Gastrocnemius medialis (tissue), 4 donors: Measurements from ENCODE around the gene GDPD5. TPM values are rescaled to one million over a fixed set of nuclear protein-coding genes. Genes with fewer than 3 reads are reported as not detected.

Experiments
- ATAC-seq, 2 donors: fragments of 150-250 bp; one replicate each; pipeline ENCODE4 v1.9.1; 2016
- DNase-seq, 2 donors: peaks; one replicate each; pipeline ENCODE4 v3.0.0-alpha.2; 2019
- H3K27ac ChIP-seq, 4 donors: fragments of 200-600 bp; sonication (generic); 1 replicate in 1 of 4; 2 replicates in 3 of 4; pipeline ENCODE4 v1.5.1; 2016 to 2018; ENCODE audit warnings: mild to moderate bottlenecking in 2 of 4, moderate library complexity in 1 of 4
- H3K27me3 ChIP-seq, 3 donors: fragments of 200-600 bp; sonication (generic) in 2 of 3; 1 replicate in 1 of 3; 2 replicates in 2 of 3; pipeline versions ENCODE4 v1.5.1 to v1.6.0; 2016 to 2019; ENCODE audit warnings: mild to moderate bottlenecking in 1 of 3, moderate library complexity in 1 of 3
- H3K36me3 ChIP-seq, 2 donors: fragments of 200-600 bp; sonication (generic) in 1 of 2; one replicate each; pipeline ENCODE4 v1.5.1; 2017 to 2018
- H3K4me1 ChIP-seq, 2 donors: fragments of 200-600 bp; sonication (generic) in 1 of 2; one replicate each; pipeline ENCODE4 v1.5.1; 2016 to 2017; ENCODE audit warnings: mild to moderate bottlenecking in 2 of 2
- H3K4me3 ChIP-seq, 4 donors: fragments of 200-600 bp; sonication (generic) in 3 of 4; 1 replicate in 1 of 4; 2 replicates in 3 of 4; pipeline ENCODE4 v1.5.1; 2016 to 2019; ENCODE audit warnings: mild to moderate bottlenecking in 2 of 4
- H3K9me3 ChIP-seq, 3 donors: fragments of 200-600 bp; sonication (generic) in 2 of 3; 1 replicate in 1 of 3; 2 replicates in 2 of 3; pipeline ENCODE4 v1.5.1; 2016 to 2019
- POLR2A ChIP-seq, 2 donors: fragments of 450-650 bp; IDR thresholded peaks; one replicate each; pipeline ENCODE4 v1.6.1; 2017; ENCODE audit warnings: antibody characterized with exemption in 2 of 2, mild to moderate bottlenecking in 2 of 2, moderate library complexity in 2 of 2
- in situ Hi-C, 4 donors: fragments of 200-750 bp; cut with MboI; loops; one replicate each; pipeline versions ENCODE4 v1.15.0 to v1.8.0; 2017; ENCODE audit warnings: low sequenced_read_pairs in 4 of 4
- intact Hi-C: fragments of 100-400 bp; cut with DNase I; formaldehyde crosslinking; loops from one replicate; pipeline ENCODE4 v1.15.1; 2023; ENCODE audit warnings: low total_unique reads
- total RNA-seq, 4 donors: library from RNA; depleted of rRNA; stranded (reverse); fragments of >200 nt; gene quantifications; one replicate each; pipeline versions ENCODE4 v1.1.0 to v1.2.3, GENCODE V29; 2016
- TF ChIP-seq, protein P1 (sequence below), 5 experiments: fragments of 450-650 bp in 3 of 5; fragments of 200-600 bp in 2 of 5; sonication (generic) in 2 of 5; IDR thresholded peaks in 4 of 5; conservative IDR thresholded peaks in 1 of 5; 1 replicate in 4 of 5; 2 replicates in 1 of 5; pipeline ENCODE4 v1.5.1; 2016 to 2019; ENCODE audit warnings: antibody characterized with exemption in 5 of 5, mild to moderate bottlenecking in 3 of 5, moderate library complexity in 3 of 5

GDPD5 gene
- total RNA-seq, 4 donors from 2014 or later = 5.6 to 12.6 (median 11.2) TPM

DNA sequence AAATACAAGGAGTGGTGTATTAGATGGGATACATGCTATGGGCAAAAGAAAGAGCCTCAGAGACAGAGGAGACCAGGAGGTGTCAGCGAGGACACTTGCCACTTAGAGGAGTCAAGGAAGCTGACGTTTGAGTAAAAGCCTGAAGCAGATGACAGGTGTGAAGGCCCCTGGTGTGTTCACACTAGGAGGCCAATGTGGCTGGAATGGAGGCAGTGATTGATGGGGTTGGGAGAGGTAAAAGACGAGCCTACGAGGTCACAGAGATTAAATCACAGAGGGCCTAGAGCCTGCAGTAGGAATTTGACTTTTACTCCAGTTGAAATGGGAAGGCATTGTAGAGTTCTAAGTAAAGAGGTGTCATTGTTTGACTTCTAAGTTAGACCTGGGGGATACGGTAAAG is 12.0 kb upstream of the GDPD5 start:
- Histone ChIP-seq H3K4me3 (no peak overlapping the region), H3K27me3 (no peaks in the 10 kb centered on the region), H3K4me1 (no peaks in the 10 kb centered on the region), H3K36me3 (no peaks in the 10 kb centered on the region), H3K9me3 (no peaks in the 10 kb centered on the region), H3K27ac (no peak overlapping the region)
- no peak for DNase-seq
- no peak for ATAC-seq
- TF ChIP-seq POLR2A (IDR thresholded peaks at IDR 0.05) = no peak
- TF ChIP-seq, protein P1, sequence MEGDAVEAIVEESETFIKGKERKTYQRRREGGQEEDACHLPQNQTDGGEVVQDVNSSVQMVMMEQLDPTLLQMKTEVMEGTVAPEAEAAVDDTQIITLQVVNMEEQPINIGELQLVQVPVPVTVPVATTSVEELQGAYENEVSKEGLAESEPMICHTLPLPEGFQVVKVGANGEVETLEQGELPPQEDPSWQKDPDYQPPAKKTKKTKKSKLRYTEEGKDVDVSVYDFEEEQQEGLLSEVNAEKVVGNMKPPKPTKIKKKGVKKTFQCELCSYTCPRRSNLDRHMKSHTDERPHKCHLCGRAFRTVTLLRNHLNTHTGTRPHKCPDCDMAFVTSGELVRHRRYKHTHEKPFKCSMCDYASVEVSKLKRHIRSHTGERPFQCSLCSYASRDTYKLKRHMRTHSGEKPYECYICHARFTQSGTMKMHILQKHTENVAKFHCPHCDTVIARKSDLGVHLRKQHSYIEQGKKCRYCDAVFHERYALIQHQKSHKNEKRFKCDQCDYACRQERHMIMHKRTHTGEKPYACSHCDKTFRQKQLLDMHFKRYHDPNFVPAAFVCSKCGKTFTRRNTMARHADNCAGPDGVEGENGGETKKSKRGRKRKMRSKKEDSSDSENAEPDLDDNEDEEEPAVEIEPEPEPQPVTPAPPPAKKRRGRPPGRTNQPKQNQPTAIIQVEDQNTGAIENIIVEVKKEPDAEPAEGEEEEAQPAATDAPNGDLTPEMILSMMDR (IDR thresholded peaks at IDR 0.05 in 4 of 5, conservative IDR thresholded peaks at IDR 0.05 in 1 of 5) = no peak
- intact Hi-C loops (no loop called here), in situ Hi-C loops (loop anchor here in 3 of 4 donors (10.0 to 25.0 kb wide), 2 partner anchors 250 to 253 kb away; no protein-coding TSS in a partner anchor)

DNA sequence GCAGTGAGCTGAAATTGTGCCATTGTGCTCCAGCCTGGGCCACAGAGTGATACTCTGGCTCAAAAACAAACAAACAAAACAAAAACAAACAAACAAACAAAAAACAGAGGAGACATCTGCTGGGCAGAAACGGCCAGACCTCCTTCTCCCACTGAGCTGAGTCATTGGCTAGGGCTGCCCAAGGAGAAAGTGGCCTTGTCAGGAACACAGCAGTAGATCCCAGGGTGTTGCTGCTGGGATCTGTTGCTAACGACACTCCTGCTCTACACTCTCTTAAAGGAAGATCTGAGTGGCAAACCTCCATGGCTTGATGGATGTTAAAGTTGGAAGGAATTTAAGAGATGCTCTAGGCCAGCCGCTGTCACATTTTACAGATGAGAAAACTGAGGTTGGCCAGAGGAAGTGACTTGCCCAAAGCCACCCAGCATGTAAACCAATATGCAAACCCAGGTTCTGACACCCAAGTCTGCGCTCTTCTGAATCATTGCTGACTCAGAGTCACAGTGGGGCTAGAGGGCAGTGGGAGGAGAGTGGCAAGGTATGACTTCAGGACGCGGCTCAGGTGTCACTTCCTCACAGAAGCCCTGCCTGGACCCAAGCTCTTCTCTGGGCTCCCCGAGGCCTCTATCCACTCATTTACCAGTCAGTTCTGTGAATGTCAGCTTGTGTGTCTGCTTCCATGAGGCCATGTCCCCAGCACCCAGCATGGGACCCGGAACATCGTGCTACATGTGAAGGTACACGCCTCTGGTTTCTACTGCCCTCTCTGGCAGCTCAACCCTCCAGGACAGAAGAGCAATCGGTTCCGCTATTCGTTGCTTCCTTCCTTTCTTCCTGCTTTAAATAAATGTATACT is 11.3 kb upstream of the GDPD5 start:
- Histone ChIP-seq H3K4me1 (no peaks in the 10 kb centered on the region), H3K27me3 (no peaks in the 10 kb centered on the region)
- no peak for DNase-seq

DNA sequence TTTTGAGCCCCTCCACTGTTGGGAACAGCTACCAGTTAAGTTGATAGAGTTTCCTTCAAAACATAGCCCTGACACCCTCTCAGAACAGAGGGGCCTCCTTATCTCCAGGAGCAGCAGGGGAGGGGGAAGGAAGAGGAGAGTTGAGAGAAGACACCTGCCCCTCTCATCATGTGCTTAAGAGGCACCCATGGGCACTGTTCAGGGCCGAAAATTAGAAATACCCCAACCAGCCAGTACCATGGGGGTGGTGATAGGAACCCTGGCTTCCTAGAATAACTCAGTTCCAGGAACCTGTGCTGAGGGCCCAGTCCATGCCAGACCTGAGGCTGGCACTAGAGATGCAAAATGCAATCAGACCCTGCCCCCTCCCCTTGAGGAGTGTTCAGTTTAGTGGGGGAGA is 9.3 kb upstream of the GDPD5 start:
- no peaks in the 10 kb centered on the region for H3K4me1 ChIP-seq
- in situ Hi-C loops = loop anchor here in 3 of 4 donors (10.0 to 25.0 kb wide), 2 partner anchors 248 to 250 kb away; no protein-coding TSS in a partner anchor
- H3K27ac ChIP-seq = no peak overlapping the region
- ATAC-seq (no peak), DNase-seq (no peak)
- intact Hi-C loops = no loop called here
- H3K36me3 ChIP-seq = no peaks in the 10 kb centered on the region
- H3K27me3 ChIP-seq = no peaks in the 10 kb centered on the region
- no peaks in the 10 kb centered on the region for H3K9me3 ChIP-seq
- H3K4me3 ChIP-seq = no peak overlapping the region
- TF ChIP-seq POLR2A (IDR thresholded peaks at IDR 0.05) = no peak
- TF ChIP-seq, protein P1 (IDR thresholded peaks at IDR 0.05 in 4 of 5, conservative IDR thresholded peaks at IDR 0.05 in 1 of 5) = no peak

More for the DNA sequence above, 11.3 kb upstream of the GDPD5 start:
- ATAC-seq = no peak
- TF ChIP-seq, protein P1 (IDR thresholded peaks at IDR 0.05 in 4 of 5, conservative IDR thresholded peaks at IDR 0.05 in 1 of 5) = no peak
- TF ChIP-seq POLR2A (IDR thresholded peaks at IDR 0.05) = no peak
- no peaks in the 10 kb centered on the region for H3K9me3 ChIP-seq
- no peaks in the 10 kb centered on the region for H3K36me3 ChIP-seq
- no peak overlapping the region for H3K4me3 ChIP-seq
- H3K27ac ChIP-seq = no peak overlapping the region
- intact Hi-C loops (no loop called here), in situ Hi-C loops (loop anchor here in 3 of 4 donors (10.0 to 25.0 kb wide), 2 partner anchors 250 to 252 kb away; no protein-coding TSS in a partner anchor)

DNA sequence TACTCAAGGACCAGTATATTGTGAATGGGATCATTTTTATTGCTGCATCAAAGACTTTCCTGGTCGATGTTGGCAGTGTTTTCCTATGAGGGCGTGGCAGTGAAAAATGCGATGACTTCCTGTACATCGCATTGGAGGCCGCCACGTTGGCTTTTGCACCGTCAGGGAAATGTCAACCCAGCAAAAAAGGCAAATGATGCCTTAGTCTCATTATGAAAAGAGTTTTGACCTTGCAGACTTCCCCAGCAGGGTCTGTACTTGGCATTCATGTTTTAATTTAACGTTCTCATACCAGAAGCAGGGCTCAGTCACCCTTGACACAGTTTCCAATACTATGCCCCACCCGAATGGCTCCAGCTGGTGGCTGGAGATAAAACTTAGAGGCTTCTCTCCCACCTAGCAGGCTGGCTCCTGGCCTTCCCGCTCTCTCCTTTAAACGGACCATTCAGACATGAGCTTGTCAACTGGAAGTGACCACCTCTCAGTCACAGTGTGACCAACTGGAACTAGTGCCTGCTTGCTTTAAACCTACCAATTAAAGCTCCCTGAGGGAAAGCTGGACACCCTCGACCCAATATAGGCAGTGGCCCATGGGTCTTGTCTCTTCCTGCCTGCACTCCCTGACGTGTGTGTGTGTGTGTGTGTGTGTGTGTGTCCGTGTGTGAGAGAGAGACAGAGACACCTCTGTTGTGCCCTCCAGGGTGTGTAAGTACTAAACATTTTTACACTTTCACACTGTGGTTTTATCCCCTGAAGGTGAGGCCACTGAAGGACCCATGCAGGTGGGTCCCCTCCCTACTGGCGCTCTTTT is 8.7 kb upstream of the GDPD5 start:
- no peak for ATAC-seq
- no peaks in the 10 kb centered on the region for H3K4me1 ChIP-seq
- H3K9me3 ChIP-seq = no peaks in the 10 kb centered on the region
- intact Hi-C loops = no loop called here
- in situ Hi-C loops = loop anchor here (5.0 to 25.0 kb wide), 3 partner anchors 87 to 250 kb away; no protein-coding TSS in a partner anchor
- no peak overlapping the region for H3K27ac ChIP-seq
- no peak for TF ChIP-seq POLR2A (IDR thresholded peaks at IDR 0.05)
- TF ChIP-seq, protein P1 (IDR thresholded peaks at IDR 0.05 in 4 of 5, conservative IDR thresholded peaks at IDR 0.05 in 1 of 5) = no peak
- H3K36me3 ChIP-seq = no peaks in the 10 kb centered on the region
- H3K27me3 ChIP-seq = no peaks in the 10 kb centered on the region
- DNase-seq = no peak
- no peak overlapping the region for H3K4me3 ChIP-seq
